Measurements from ENCODE around the gene L3MBTL2.

The L3MBTL2 gene

DNA sequence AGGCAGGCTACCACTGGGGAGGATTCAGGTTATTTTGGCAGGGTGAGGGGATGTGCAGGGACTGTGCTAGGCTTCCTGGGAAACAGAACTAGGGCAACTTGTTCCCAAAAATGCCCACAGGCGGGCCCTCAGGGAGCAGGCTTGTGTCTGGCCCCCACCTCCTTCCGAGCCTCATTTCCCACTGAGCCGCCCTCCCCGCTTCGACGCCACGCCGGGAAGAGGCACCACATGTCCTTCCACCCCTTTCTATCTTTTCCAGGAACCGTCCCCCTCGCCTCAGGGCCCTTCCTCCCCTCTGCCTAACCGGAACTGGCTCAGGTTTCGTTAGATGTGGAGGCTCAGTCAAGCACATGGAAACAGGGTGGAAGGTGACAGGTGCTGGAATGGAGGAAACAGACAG, 45.0 kb downstream of the L3MBTL2 start:
- Histone ChIP-seq H3K79me2 (ENCODE audit: insufficient read depth, low read depth) (no peaks in the 10 kb centered on the region), H3K9ac (no peak overlapping the region), H4K20me1 (ENCODE audit: insufficient read depth) (no peaks in the 10 kb centered on the region), H3K36me3 (ENCODE audit: insufficient read depth) (peaks cover 5% of the 10 kb centered on the region; the same call in 1 of the 2 replicates), H2AFZ (ENCODE audit: low read depth) (no peak overlapping the region), H3K4me2 (no peak overlapping the region), H3K4me3 (IDR thresholded peaks at IDR 0.05; ENCODE audit: insufficient read depth, low read depth, low read length) (no peak overlapping the region), H3K4me1 (ENCODE audit: low read depth, poor library complexity, severe bottlenecking) (no peaks in the 10 kb centered on the region), H3K27me3 (ENCODE audit: insufficient read depth, low read depth) (no peaks in the 10 kb centered on the region), H3K27ac (no peak overlapping the region)
- TF ChIP-seq, protein P1, sequence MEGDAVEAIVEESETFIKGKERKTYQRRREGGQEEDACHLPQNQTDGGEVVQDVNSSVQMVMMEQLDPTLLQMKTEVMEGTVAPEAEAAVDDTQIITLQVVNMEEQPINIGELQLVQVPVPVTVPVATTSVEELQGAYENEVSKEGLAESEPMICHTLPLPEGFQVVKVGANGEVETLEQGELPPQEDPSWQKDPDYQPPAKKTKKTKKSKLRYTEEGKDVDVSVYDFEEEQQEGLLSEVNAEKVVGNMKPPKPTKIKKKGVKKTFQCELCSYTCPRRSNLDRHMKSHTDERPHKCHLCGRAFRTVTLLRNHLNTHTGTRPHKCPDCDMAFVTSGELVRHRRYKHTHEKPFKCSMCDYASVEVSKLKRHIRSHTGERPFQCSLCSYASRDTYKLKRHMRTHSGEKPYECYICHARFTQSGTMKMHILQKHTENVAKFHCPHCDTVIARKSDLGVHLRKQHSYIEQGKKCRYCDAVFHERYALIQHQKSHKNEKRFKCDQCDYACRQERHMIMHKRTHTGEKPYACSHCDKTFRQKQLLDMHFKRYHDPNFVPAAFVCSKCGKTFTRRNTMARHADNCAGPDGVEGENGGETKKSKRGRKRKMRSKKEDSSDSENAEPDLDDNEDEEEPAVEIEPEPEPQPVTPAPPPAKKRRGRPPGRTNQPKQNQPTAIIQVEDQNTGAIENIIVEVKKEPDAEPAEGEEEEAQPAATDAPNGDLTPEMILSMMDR (conservative IDR thresholded peaks at IDR 0.05; ENCODE audit: low read depth, low read length), result no peak

DNA sequence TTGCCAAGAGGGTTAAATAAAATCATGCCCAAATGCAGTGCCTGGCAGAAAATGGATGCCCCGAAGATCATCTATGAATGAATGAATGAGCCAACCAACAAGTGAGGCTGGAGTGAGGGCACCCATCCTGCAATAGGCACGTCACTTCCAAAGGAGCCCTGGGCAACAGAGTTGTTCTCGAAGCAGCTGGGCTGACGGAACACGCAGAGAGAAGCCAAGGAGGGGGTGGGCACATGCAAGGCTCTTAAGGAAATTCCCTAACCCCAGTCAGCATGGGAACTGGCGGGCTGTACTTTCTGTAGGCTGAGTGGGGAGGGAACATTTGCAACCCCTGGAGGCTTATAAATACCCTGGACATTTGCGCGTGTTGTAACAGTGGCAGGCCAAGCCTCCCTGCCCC, 47.3 kb downstream of the L3MBTL2 start:
- Histone ChIP-seq H3K4me1 (ENCODE audit: low read depth, poor library complexity, severe bottlenecking) (no peaks in the 10 kb centered on the region), H3K27me3 (ENCODE audit: insufficient read depth, low read depth) (no peaks in the 10 kb centered on the region), H3K4me3 (IDR thresholded peaks at IDR 0.05; ENCODE audit: insufficient read depth, low read depth, low read length) (no peak overlapping the region), H3K36me3 (ENCODE audit: insufficient read depth) (peaks cover 5% of the 10 kb centered on the region; the same call in 1 of the 2 replicates), H3K27ac (no peak overlapping the region), H3K4me2 (no peak overlapping the region), H2AFZ (ENCODE audit: low read depth) (no peak overlapping the region), H3K9ac (no peak overlapping the region), H4K20me1 (ENCODE audit: insufficient read depth) (no peaks in the 10 kb centered on the region), H3K79me2 (ENCODE audit: insufficient read depth, low read depth) (no peaks in the 10 kb centered on the region)
- TF ChIP-seq, protein P1 (conservative IDR thresholded peaks at IDR 0.05; ENCODE audit: low read depth, low read length), result no peak

DNA sequence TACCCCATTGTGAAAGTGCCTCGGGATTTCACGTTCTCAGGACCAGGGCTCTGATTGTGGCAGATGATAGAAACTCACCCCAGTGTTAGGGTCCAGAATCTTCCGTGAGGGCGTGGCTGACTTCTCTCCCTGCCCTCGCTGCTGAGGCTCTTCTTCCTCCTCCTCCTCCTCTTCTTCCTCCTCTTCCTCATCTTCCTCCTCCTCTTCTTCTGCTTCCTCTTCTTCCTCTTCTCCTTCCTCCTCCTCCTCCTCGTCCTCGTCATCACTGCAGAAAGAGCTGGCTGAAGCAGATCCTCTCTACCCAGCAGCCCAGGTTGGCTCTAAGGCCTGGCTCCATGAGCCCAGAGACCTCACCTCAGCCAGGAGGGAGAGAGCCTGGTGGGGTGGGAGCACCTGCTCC, 49.1 kb downstream of the L3MBTL2 start:
- H3K4me3 ChIP-seq (IDR thresholded peaks at IDR 0.05; ENCODE audit: insufficient read depth, low read depth, low read length), result no peak overlapping the region
- H4K20me1 ChIP-seq (ENCODE audit: insufficient read depth), result no peaks in the 10 kb centered on the region
- no peak overlapping the region for H2AFZ ChIP-seq (ENCODE audit: low read depth)
- peaks cover 5% of the 10 kb centered on the region; the same call in 1 of the 2 replicates for H3K36me3 ChIP-seq (ENCODE audit: insufficient read depth)
- H3K9ac ChIP-seq, result no peak overlapping the region
- no peak overlapping the region for H3K4me2 ChIP-seq
- no peaks in the 10 kb centered on the region for H3K4me1 ChIP-seq (ENCODE audit: low read depth, poor library complexity, severe bottlenecking)
- TF ChIP-seq, protein P1 (conservative IDR thresholded peaks at IDR 0.05; ENCODE audit: low read depth, low read length), result no peak
- H3K27me3 ChIP-seq (ENCODE audit: insufficient read depth, low read depth), result no peaks in the 10 kb centered on the region
- no peaks in the 10 kb centered on the region for H3K79me2 ChIP-seq (ENCODE audit: insufficient read depth, low read depth)
- H3K27ac ChIP-seq, result no peak overlapping the region

DNA sequence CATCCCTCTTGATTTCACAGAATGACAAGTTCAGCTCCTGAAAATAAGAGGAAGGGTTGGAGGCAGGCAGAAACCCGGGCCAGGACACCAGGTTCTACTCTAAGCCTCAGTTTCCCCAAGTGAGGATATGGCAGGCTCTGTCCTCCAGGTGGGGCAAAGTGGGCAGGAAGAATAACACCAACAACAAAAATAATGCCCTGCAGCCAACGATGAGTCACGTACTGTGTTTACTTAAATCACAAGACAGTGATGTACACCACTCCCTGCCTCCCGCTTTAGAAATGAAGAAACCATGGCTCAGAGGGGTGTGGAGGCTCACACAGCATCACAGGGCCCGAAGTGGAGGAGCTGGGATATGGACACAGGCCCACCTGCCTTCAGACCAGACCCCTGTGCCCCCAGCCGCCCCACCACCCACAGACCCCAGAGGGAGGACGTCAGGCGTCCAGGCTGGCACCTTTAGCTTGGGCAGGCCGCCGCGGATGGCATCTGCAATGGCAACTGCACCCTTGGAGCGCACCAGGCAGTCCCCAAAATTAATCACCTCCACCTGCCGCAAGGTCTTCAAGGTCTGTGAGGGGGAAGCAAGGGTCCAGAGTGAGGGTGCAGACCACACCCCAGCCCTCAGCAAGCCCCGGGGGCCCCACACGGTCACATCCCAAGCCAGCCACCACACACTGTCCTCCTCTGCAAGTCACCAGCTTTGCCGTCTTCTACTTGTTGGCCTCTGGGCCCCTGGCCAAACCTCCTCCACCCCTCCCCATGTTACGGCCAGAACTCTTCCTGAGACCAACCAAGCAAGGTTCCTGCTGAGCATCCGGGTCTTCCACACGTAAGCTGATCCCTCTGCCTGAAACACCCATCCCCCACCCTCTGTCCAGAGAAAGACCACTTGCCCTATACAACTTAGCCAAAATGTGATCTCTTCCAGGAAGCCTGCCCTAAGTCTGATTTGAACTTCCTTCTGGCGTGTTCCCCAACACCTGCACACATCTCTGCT, 51.4 kb downstream of the L3MBTL2 start:
- no peaks in the 10 kb centered on the region for H4K20me1 ChIP-seq (ENCODE audit: insufficient read depth)
- H3K27ac ChIP-seq, result no peak overlapping the region
- H2AFZ ChIP-seq (ENCODE audit: low read depth), result no peak overlapping the region
- TF ChIP-seq, protein P1 (conservative IDR thresholded peaks at IDR 0.05; ENCODE audit: low read depth, low read length), result no peak
- H3K9ac ChIP-seq, result no peak overlapping the region
- H3K4me2 ChIP-seq, result no peak overlapping the region
- no peaks in the 10 kb centered on the region for H3K4me1 ChIP-seq (ENCODE audit: low read depth, poor library complexity, severe bottlenecking)
- H3K36me3 ChIP-seq (ENCODE audit: insufficient read depth), result peaks cover 5% of the 10 kb centered on the region; the same call in 1 of the 2 replicates
- H3K79me2 ChIP-seq (ENCODE audit: insufficient read depth, low read depth), result no peaks in the 10 kb centered on the region
- no peak overlapping the region for H3K4me3 ChIP-seq (IDR thresholded peaks at IDR 0.05; ENCODE audit: insufficient read depth, low read depth, low read length)
- H3K27me3 ChIP-seq (ENCODE audit: insufficient read depth, low read depth), result no peaks in the 10 kb centered on the region

All from KMS-11 (cell line).